GM18951 (cell line): Measurements from ENCODE around the gene SMURF1.

Source experiments
- POLR2A ChIP-seq: IDR thresholded peaks from 4 replicates; pipeline ENCODE4 v1.6.1; 2011; ENCODE audit warnings: mild to moderate bottlenecking; ENCODE audit not compliant: insufficient read length, insufficient read depth; ENCODE audit errors: extremely low read depth
- in situ Hi-C: fragments of 300-500 bp; cut with MboI; formaldehyde crosslinking; loops from one replicate; pipeline ENCODE4 v1.12.0; 2022; ENCODE audit warnings: low sequenced_read_pairs, mixed read lengths, inconsistent platforms; ENCODE audit not compliant: unreplicated experiment

The SMURF1 gene

GRCh38 chr7:98998821-98999725 is 144.8 kb downstream of the SMURF1 start:
- no peak for TF ChIP-seq POLR2A
- in situ Hi-C loops = no loop called here

- no peak for TF ChIP-seq POLR2A
- in situ Hi-C loops = no loop called here
These were observed 146.1 kb downstream of the SMURF1 start for GRCh38 chr7:98997846-98998245.

GRCh38 chr7:98996150-98996552 is 147.8 kb downstream of the SMURF1 start:
- in situ Hi-C loops = no loop called here
- no peak for TF ChIP-seq POLR2A

- in situ Hi-C loops = no loop called here
- no peak for TF ChIP-seq POLR2A
These were observed 148.3 kb downstream of the SMURF1 start for GRCh38 chr7:98995523-98996149.

DNA sequence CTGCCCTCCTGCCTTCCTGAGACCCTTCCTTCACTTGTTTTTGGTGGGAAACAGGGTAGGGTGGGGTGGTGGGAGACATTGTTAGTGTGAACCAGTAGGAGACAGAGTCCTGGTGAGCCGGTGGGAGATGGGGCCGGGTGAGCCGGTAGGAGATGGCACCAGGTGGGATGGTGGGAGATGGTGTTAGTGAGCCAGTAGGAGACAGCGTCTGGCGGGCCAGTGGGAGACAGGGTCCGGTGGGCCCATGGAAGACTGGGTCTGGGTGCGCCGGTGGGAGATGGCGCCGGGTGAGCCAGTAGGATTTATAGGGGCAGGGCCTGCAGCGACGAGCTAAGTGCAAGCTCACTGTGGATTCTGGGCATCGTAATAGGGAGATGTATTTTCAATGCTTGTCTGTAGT is 148.8 kb downstream of the SMURF1 start:
- TF ChIP-seq POLR2A = no peak
- in situ Hi-C loops = no loop called here

DNA sequence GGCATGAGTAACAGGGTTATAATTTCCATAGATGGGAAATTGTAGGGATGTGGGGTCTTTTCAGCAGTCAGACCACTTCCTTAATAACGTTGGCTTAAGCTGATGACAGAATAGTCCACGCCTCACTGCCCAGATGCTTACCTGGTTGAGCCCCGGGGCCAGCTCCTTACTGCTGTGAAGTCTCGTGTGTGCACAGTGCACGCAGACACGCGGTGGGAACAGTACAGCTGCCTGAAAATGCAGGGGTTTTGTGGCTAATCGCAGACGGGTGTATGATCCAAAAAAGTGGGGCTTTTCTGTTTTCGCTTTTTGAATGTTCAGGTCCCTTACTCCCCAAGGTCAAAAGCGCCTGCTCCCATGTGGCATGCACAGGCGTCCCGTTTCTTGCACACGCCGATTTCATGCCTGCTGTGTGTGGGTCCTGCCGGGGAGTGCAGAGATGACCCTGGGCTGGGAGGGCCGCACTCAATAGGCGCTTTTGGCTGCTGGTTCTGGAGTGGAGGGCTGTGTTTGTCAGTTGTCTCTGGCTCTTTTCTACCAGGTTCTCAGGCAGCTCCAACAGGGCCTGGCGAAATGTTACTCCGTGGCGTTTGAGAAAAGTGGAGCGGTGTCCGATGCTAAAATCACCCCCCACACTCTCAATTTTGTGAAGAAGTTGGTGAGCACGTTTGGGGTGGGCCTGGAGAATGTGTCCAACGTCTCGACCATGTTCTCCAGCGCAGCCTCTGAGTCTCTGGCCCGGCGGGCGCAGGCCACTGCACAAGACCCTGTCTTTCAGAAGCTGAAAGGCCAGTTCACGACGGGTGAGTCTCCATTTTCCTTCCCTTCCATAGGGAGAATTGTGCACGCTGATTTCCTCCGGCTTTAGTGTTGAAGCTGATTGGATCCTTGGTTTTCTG is 149.6 kb downstream of the SMURF1 start:
- no peak for TF ChIP-seq POLR2A
- in situ Hi-C loops = no loop called here

- in situ Hi-C loops = no loop called here
- TF ChIP-seq POLR2A = no peak
These were observed 150.6 kb downstream of the SMURF1 start for GRCh38 chr7:98993024-98993897.

DNA sequence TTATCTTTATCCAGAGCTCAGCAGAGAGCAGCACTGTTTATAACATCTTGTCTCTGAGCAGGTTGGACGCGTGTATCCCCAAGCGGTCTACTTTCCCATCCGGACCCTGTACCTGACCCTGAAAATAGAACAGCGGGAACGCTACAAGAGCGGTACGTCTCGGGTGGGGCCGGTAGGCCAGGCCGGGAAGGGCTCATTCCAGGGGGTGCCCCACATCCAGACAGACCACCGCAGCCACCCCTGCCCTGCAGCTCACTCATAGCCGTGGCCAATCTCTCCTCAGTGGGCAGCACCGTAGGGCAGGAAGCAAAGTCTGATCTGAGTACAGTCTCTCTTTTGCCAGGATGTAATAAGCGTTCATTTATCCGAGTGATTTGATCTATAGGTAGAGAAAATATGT is 151.8 kb downstream of the SMURF1 start:
- in situ Hi-C loops = no loop called here

DNA sequence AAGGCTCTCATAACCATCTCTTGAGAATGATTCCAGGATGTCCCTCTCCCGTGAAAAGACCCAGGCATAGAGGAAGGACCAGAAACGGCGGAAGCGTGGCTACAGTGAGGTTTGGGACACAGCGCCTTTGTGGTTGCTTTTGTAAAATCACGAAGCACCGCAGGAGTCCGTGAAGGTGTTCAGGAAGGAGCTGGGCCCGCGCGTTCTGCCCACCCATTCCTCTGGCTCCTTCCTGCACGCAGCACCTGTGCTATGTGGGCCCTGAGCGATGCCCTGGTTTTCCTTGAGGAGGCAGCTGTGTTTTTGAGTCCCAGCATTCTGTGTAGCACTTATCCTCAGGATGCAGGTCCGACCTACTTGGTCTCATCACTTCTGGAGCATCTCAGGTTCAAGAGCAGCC is 152.8 kb downstream of the SMURF1 start:
- in situ Hi-C loops = no loop called here
- no peak for TF ChIP-seq POLR2A

More for the DNA sequence above, 151.8 kb downstream of the SMURF1 start:
- no peak for TF ChIP-seq POLR2A

GRCh38 chr7:98990356-98990755 is 153.6 kb downstream of the SMURF1 start:
- no peak for TF ChIP-seq POLR2A
- in situ Hi-C loops = no loop called here

- in situ Hi-C loops = no loop called here
- TF ChIP-seq POLR2A = no peak
These were observed 155.3 kb downstream of the SMURF1 start for GRCh38 chr7:98988641-98989040.

DNA sequence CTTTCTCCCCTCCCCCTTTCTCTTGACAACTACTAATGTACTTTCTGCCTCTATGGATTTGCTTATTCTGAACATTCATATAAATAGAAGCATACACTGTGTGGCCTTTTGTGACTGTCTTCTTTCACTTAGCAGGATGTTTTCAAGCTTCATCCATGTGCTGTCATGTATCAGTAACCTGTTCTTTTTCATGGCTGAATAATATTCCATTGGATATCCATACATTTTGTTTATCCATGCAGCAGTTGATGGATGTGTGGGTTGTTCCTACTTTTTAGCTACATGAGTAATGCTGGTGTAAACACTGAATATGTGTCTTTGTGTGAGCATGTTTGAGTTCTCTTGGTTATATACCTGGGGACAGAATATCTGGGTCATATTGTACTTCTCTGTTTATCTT is 158.0 kb downstream of the SMURF1 start:
- in situ Hi-C loops = no loop called here
- no peak for TF ChIP-seq POLR2A
